NCI-H2227 (cell line): ENCODE results near the gene IGF1R.
"Not testable (repeated sequence)": the region's sequence is repeated elsewhere in the genome, so short reads cannot be mapped to it uniquely, and the experiment has no call there.

ENCODE experiments used
- DNase-seq: peaks from one replicate; lab custom pipeline; 2025; ENCODE audit not compliant: unreplicated experiment; lab: John Stamatoyannopoulos, UW

IGF1R gene

GRCh38 chr15:98647774-98648653 is at the start of gene IGF1R:
IGF1R (plus strand) TSS chr15:98648539; CDS start chr15:98649582, 1,043 bp downstream.
- DNase-seq, result peak; percentile 90

GRCh38 chr15:98599909-98600691 is 48.2 kb upstream of the IGF1R start:
- no peak for DNase-seq

GRCh38 chr15:98604983-98605382 is 43.4 kb upstream of the IGF1R start:
- DNase-seq, result no peak

- no peak for DNase-seq
Observed at GRCh38 chr15:98609144-98609852, 39.0 kb upstream of the IGF1R start.

- no peak for DNase-seq
Observed at GRCh38 chr15:98610991-98611390, 37.3 kb upstream of the IGF1R start.

- no peak for DNase-seq
Observed at GRCh38 chr15:98611808-98612207, 36.5 kb upstream of the IGF1R start.

GRCh38 chr15:98612490-98613110 is 35.7 kb upstream of the IGF1R start:
- no peak for DNase-seq

GRCh38 chr15:98614681-98615080 is 33.7 kb upstream of the IGF1R start:
- no peak for DNase-seq

GRCh38 chr15:98616397-98616796 is 31.9 kb upstream of the IGF1R start:
- DNase-seq, result no peak

GRCh38 chr15:98617328-98617980 is 30.9 kb upstream of the IGF1R start:
- DNase-seq, result no peak

GRCh38 chr15:98618576-98618975 is 29.8 kb upstream of the IGF1R start:
- not testable (repeated sequence) for DNase-seq

- no peak for DNase-seq
Observed at GRCh38 chr15:98620020-98620419, 28.3 kb upstream of the IGF1R start.

- DNase-seq, result no peak
Observed at GRCh38 chr15:98621021-98621420, 27.3 kb upstream of the IGF1R start.

- DNase-seq, result no peak
Observed at GRCh38 chr15:98625614-98626013, 22.7 kb upstream of the IGF1R start.

GRCh38 chr15:98626153-98626552 is 22.2 kb upstream of the IGF1R start:
- DNase-seq, result no peak

- DNase-seq, result no peak
Observed at GRCh38 chr15:98628216-98628615, 20.1 kb upstream of the IGF1R start.

GRCh38 chr15:98635848-98636247 is 12.5 kb upstream of the IGF1R start:
- no peak for DNase-seq

- no peak for DNase-seq
Observed at GRCh38 chr15:98643115-98643514, 5.2 kb upstream of the IGF1R start.

- no peak for DNase-seq
Observed at GRCh38 chr15:98646546-98647025, 1.8 kb upstream of the IGF1R start.

GRCh38 chr15:98647026-98647773 is 1.1 kb upstream of the IGF1R start:
- DNase-seq, result peak; percentile 70
